Sigmoid colon (tissue), 7 donors: Measurements from ENCODE around the gene CNOT1. TPM values are rescaled to one million over a fixed set of nuclear protein-coding genes. Genes with fewer than 3 reads are reported as not detected.

Experiments used
- DNase-seq: peaks from one replicate; pipeline ENCODE4 v3.0.0-alpha.2; 2019
- H3K27ac ChIP-seq, 4 donors: fragments of 200-600 bp; sonication (generic); one replicate each; pipeline ENCODE4 v1.5.1; 2016 to 2019; ENCODE audit warnings: mild to moderate bottlenecking in 1 of 4
- H3K27me3 ChIP-seq, 3 donors: fragments of 200-600 bp; sonication (generic); one replicate each; pipeline ENCODE4 v1.5.1; 2019; ENCODE audit warnings: mild to moderate bottlenecking in 1 of 3
- H3K36me3 ChIP-seq, 4 donors: fragments of 200-600 bp; sonication (generic); one replicate each; pipeline ENCODE4 v1.5.1; 2016 to 2019
- H3K4me1 ChIP-seq, 4 donors: fragments of 200-600 bp; sonication (generic); one replicate each; pipeline ENCODE4 v1.5.1; 2017 to 2019
- H3K4me3 ChIP-seq, 4 donors: fragments of 200-600 bp; sonication (generic); one replicate each; pipeline ENCODE4 v1.5.1; 2017 to 2019; ENCODE audit warnings: mild to moderate bottlenecking in 2 of 4, moderate library complexity in 1 of 4
- H3K9me3 ChIP-seq, 4 donors: fragments of 200-600 bp in 3 of 4; sonication (generic) in 3 of 4; one replicate each; pipeline versions ENCODE4 v1.5.1 to v1.6.1; 2013 to 2019
- CTCF ChIP-seq, 4 experiments: fragments of 450-650 bp in 3 of 4; fragments of 200-600 bp in 1 of 4; IDR thresholded peaks; one replicate each; pipeline ENCODE4 v1.5.1; 2016 to 2019; ENCODE audit warnings: antibody characterized with exemption in 4 of 4, mild to moderate bottlenecking in 3 of 4, moderate library complexity in 2 of 4
- EP300 ChIP-seq, 4 donors: sonication (generic); formaldehyde crosslinking; IDR thresholded peaks; one replicate each; pipeline ENCODE4 v1.6.1; 2017; ENCODE audit warnings: antibody characterized with exemption in 4 of 4
- POLR2A ChIP-seq, 2 donors: fragments of 450-650 bp; IDR thresholded peaks; one replicate each; pipeline ENCODE4 v1.6.1; 2016; ENCODE audit warnings: antibody characterized with exemption in 2 of 2, mild to moderate bottlenecking in 2 of 2, moderate library complexity in 2 of 2
- POLR2AphosphoS5 ChIP-seq, 4 donors: sonication (generic); formaldehyde crosslinking; IDR thresholded peaks; one replicate each; pipeline ENCODE4 v1.6.1; 2017; ENCODE audit warnings: antibody characterized with exemption in 4 of 4
- WGBS, 2 donors: extraction: QIAGEN DNeasy Blood & Tissue Kit; methylation state at CpG; one replicate each; pipeline ENCODE4 v1.1.7; 2013; 5-methylcytosine and 5-hydroxymethylcytosine counted together
- intact Hi-C: fragments of 100-400 bp; cut with DNase I; formaldehyde crosslinking; loops from one replicate; pipeline ENCODE4 v1.15.1; 2023
- polyA plus RNA-seq, 3 donors: library from polyadenylated mRNA; stranded (reverse); fragments of 200-250 nt; gene quantifications; one replicate each; pipeline ENCODE4 v1.2.3, GENCODE V29; 2013
- total RNA-seq, 4 donors: library from RNA; depleted of rRNA; stranded (reverse); fragments of >200 nt; gene quantifications; one replicate each; pipeline ENCODE4 v1.1.0, GENCODE V29; 2016
- donor health status: healthy with polysubstance abuse.
- donor health status: Bipolar disorder and iron deficiency.
- donor health status: healthy.

The CNOT1 gene
- total and polyA plus RNA-seq, 7 donors: 61.3 to 112 (median 79.6) TPM

- Histone ChIP-seq H3K27me3 (no peaks in the 10 kb centered on the region), H3K4me3 (no peak overlapping the region), H3K9me3 (no peaks in the 10 kb centered on the region), H3K27ac (no peak overlapping the region), H3K4me1 (no peaks in the 10 kb centered on the region), H3K36me3 (peaks cover 20 to 90% (median 54%) of the 10 kb centered on the region in 4 donors)
- no peak for DNase-seq
- intact Hi-C loops: no loop called here
- no peak for TF ChIP-seq CTCF (IDR thresholded peaks at IDR 0.05)
- no peak for TF ChIP-seq POLR2AphosphoS5 (IDR thresholded peaks at IDR 0.05)
- TF ChIP-seq POLR2A (IDR thresholded peaks at IDR 0.05): no peak
- no peak for TF ChIP-seq EP300 (IDR thresholded peaks at IDR 0.05)
- 95% methylated on average over 7 of the region's 7 CpGs for WGBS, 2 donors
These were observed 43.1 kb downstream of the CNOT1 start for GRCh38 chr16:58586340-58587030.

GRCh38 chr16:58584831-58585505 is 44.7 kb downstream of the CNOT1 start:
- no peak for DNase-seq
- intact Hi-C loops: no loop called here
- H3K9me3 ChIP-seq: no peaks in the 10 kb centered on the region
- WGBS, 2 donors: 86 to 89% methylated on average over 8 of the region's 8 CpGs
- H3K4me3 ChIP-seq: no peak overlapping the region
- no peaks in the 10 kb centered on the region for H3K4me1 ChIP-seq
- H3K27me3 ChIP-seq: no peaks in the 10 kb centered on the region
- TF ChIP-seq POLR2A (IDR thresholded peaks at IDR 0.05): no peak
- TF ChIP-seq EP300 (IDR thresholded peaks at IDR 0.05): no peak
- no peak for TF ChIP-seq POLR2AphosphoS5 (IDR thresholded peaks at IDR 0.05)
- TF ChIP-seq CTCF (IDR thresholded peaks at IDR 0.05): no peak
- H3K27ac ChIP-seq: no peak overlapping the region
- H3K36me3 ChIP-seq: peaks cover 20 to 90% (median 65%) of the 10 kb centered on the region in 4 donors

GRCh38 chr16:58582971-58583765 is 46.5 kb downstream of the CNOT1 start:
- no peak for DNase-seq
- Histone ChIP-seq H3K27ac (no peak overlapping the region), H3K4me1 (no peaks in the 10 kb centered on the region), H3K9me3 (no peaks in the 10 kb centered on the region), H3K4me3 (no peak overlapping the region), H3K36me3 (peaks cover 14 to 97% (median 71%) of the 10 kb centered on the region in 4 donors), H3K27me3 (no peaks in the 10 kb centered on the region)
- WGBS, 2 donors: 93 to 94% methylated on average over 8 of the region's 8 CpGs
- no peak for TF ChIP-seq POLR2AphosphoS5 (IDR thresholded peaks at IDR 0.05)
- TF ChIP-seq POLR2A (IDR thresholded peaks at IDR 0.05): no peak
- TF ChIP-seq CTCF (IDR thresholded peaks at IDR 0.05): no peak
- TF ChIP-seq EP300 (IDR thresholded peaks at IDR 0.05): no peak
- intact Hi-C loops: no loop called here

- H3K36me3 ChIP-seq: peaks cover 18 to 97% (median 76%) of the 10 kb centered on the region in 4 donors
- TF ChIP-seq POLR2A (IDR thresholded peaks at IDR 0.05): no peak
- no peak for TF ChIP-seq EP300 (IDR thresholded peaks at IDR 0.05)
- TF ChIP-seq POLR2AphosphoS5 (IDR thresholded peaks at IDR 0.05): no peak
- TF ChIP-seq CTCF (IDR thresholded peaks at IDR 0.05): no peak
- H3K27ac ChIP-seq: no peak overlapping the region
- intact Hi-C loops: no loop called here
- no peaks in the 10 kb centered on the region for H3K4me1 ChIP-seq
- no peaks in the 10 kb centered on the region for H3K9me3 ChIP-seq
- no peak overlapping the region for H3K4me3 ChIP-seq
- H3K27me3 ChIP-seq: no peaks in the 10 kb centered on the region
- 87 to 96% methylated on average over 6 of the region's 6 CpGs for WGBS, 2 donors
- no peak for DNase-seq
These were observed 47.5 kb downstream of the CNOT1 start for GRCh38 chr16:58582133-58582532.
